H9 (cell line): ENCODE results near the gene AKT3. TPM values are rescaled to one million over a fixed set of nuclear protein-coding genes. Genes with fewer than 3 reads are reported as not detected.
A peak's percentile ranks its signal among the peaks of the same experiment; 100 is the strongest.

Source experiments
- DNase-seq: peaks from one replicate; pipeline ENCODE4 v3.0.0-alpha.2; 2017
- H2AFZ ChIP-seq: one replicate; pipeline ENCODE4 v1.6.1; 2013; ENCODE audit warnings: mild to moderate bottlenecking, low read length, control low read depth, moderate library complexity
- H2AK5ac ChIP-seq: 2 replicates; pipeline ENCODE4 v1.6.1; 2013; ENCODE audit warnings: low read length, control low read depth, mixed read lengths; ENCODE audit not compliant: insufficient read length
- H2BK120ac ChIP-seq: one replicate; pipeline ENCODE4 v1.6.1; 2013; ENCODE audit warnings: low read depth, mild to moderate bottlenecking, low read length, control low read depth, inconsistent platforms; ENCODE audit not compliant: poor library complexity, severe bottlenecking
- H2BK12ac ChIP-seq: 2 replicates; pipeline ENCODE4 v1.6.1; 2013; ENCODE audit warnings: low read length, control low read depth, mixed read lengths, low read depth; ENCODE audit not compliant: insufficient read length
- H2BK15ac ChIP-seq: 2 replicates; pipeline ENCODE4 v1.6.1; 2013; ENCODE audit warnings: low read depth, low read length, control low read depth
- H2BK20ac ChIP-seq: one replicate; pipeline ENCODE4 v1.6.1; 2013; ENCODE audit warnings: low read depth, mild to moderate bottlenecking, low read length, control low read depth, inconsistent platforms; ENCODE audit not compliant: poor library complexity, severe bottlenecking
- H2BK5ac ChIP-seq: 2 replicates; pipeline ENCODE4 v1.6.1; 2013; ENCODE audit warnings: low read length, control low read depth, mixed read lengths; ENCODE audit not compliant: insufficient read length
- H3K14ac ChIP-seq: 2 replicates; pipeline ENCODE4 v1.6.1; 2013; ENCODE audit warnings: low read length, control low read depth; ENCODE audit not compliant: insufficient read depth
- H3K18ac ChIP-seq: 2 replicates; pipeline ENCODE4 v1.6.1; 2013; ENCODE audit warnings: low read depth, mild to moderate bottlenecking, mixed read lengths, low read length, control low read depth; ENCODE audit not compliant: insufficient read length
- H3K23ac ChIP-seq: 2 replicates; pipeline ENCODE4 v1.6.1; 2013; ENCODE audit warnings: low read length, control low read depth, mixed read lengths, low read depth; ENCODE audit not compliant: insufficient read length
- H3K23me2 ChIP-seq: 2 replicates; pipeline ENCODE4 v1.6.1; 2013; ENCODE audit warnings: low read depth, mild to moderate bottlenecking, mixed read lengths, low read length, control low read depth; ENCODE audit not compliant: insufficient read length, poor library complexity, severe bottlenecking
- H3K27ac ChIP-seq: 2 replicates; pipeline ENCODE4 v1.5.1; 2013; ENCODE audit warnings: low read length, control low read depth, mixed read lengths, low read depth; ENCODE audit not compliant: insufficient read length
- H3K27me3 ChIP-seq: 2 replicates; pipeline ENCODE4 v1.6.1; 2013; ENCODE audit warnings: low read length, control low read depth, inconsistent platforms; ENCODE audit not compliant: insufficient read depth
- H3K4ac ChIP-seq: 2 replicates; pipeline ENCODE4 v1.6.1; 2013; ENCODE audit warnings: low read depth, mild to moderate bottlenecking, control low read depth, inconsistent platforms, low read length, moderate library complexity
- H3K4me1 ChIP-seq: 2 replicates; pipeline ENCODE4 v1.6.1; 2013; ENCODE audit warnings: low read length, control low read depth, inconsistent platforms; ENCODE audit not compliant: insufficient read depth
- H3K4me2 ChIP-seq: 2 replicates; pipeline ENCODE4 v1.6.1; 2013; ENCODE audit warnings: low read length, control low read depth, mixed read lengths; ENCODE audit not compliant: insufficient read length, insufficient read depth
- H3K56ac ChIP-seq: 2 replicates; pipeline ENCODE4 v1.6.1; 2013; ENCODE audit warnings: low read depth, mild to moderate bottlenecking, mixed read lengths, low read length, control low read depth; ENCODE audit not compliant: insufficient read length
- H3K79me1 ChIP-seq: 2 replicates; pipeline ENCODE4 v1.6.1; 2013; ENCODE audit warnings: low read depth, mild to moderate bottlenecking, moderate library complexity, low read length, control low read depth, inconsistent platforms; ENCODE audit not compliant: insufficient read depth, poor library complexity, severe bottlenecking
- H3K79me2 ChIP-seq: 2 replicates; pipeline ENCODE4 v1.6.1; 2013; ENCODE audit warnings: low read length, control low read depth, inconsistent platforms; ENCODE audit not compliant: insufficient read depth
- H3K9ac ChIP-seq: 2 replicates; pipeline ENCODE4 v1.6.1; 2013; ENCODE audit warnings: low read length, control low read depth, mixed read lengths; ENCODE audit not compliant: insufficient read length; ENCODE audit errors: extremely low read depth
- H3K9me3 ChIP-seq: one replicate; pipeline ENCODE4 v1.6.1; 2013; ENCODE audit warnings: low read depth, low read length, inconsistent platforms; ENCODE audit not compliant: control insufficient read depth
- H3T11ph ChIP-seq: one replicate; pipeline ENCODE4 v1.6.1; 2013; ENCODE audit warnings: mild to moderate bottlenecking, low read length, control low read depth, inconsistent platforms
- H4K20me1 ChIP-seq: one replicate; pipeline ENCODE4 v1.6.1; 2013; ENCODE audit not compliant: control insufficient read depth, insufficient read length, insufficient read depth
- H4K5ac ChIP-seq: 2 replicates; pipeline ENCODE4 v1.6.1; 2013; ENCODE audit warnings: low read depth, mild to moderate bottlenecking, mixed read lengths, low read length, control low read depth; ENCODE audit not compliant: insufficient read length
- H4K8ac ChIP-seq: replicated peaks from 2 replicates; pipeline ENCODE4 v1.6.1; 2013; ENCODE audit warnings: low read length, control low read depth, mixed read lengths, low read depth; ENCODE audit not compliant: insufficient read length
- H4K91ac ChIP-seq: 2 replicates; pipeline ENCODE4 v1.6.1; 2013; ENCODE audit warnings: low read depth, mild to moderate bottlenecking, moderate library complexity, mixed read lengths, low read length, control low read depth; ENCODE audit not compliant: insufficient read length
- H3K27ac Mint-ChIP-seq, 3 experiments: 2 replicates in 2 of 3; 3 replicates in 1 of 3; pipeline ENCODE4 v1.8.0; 2020 to 2021; ENCODE audit warnings: mixed read lengths in 3 of 3, mild to moderate bottlenecking in 1 of 3, moderate library complexity in 1 of 3
- H3K27me3 Mint-ChIP-seq: 2 replicates; pipeline ENCODE4 v1.8.0; 2021; ENCODE audit warnings: low read depth, mild to moderate bottlenecking, moderate library complexity, mixed read lengths
- H3K36me3 Mint-ChIP-seq, 3 experiments: 2 replicates in 2 of 3; 3 replicates in 1 of 3; pipeline ENCODE4 v1.8.0; 2020 to 2021; ENCODE audit warnings: low read depth in 3 of 3, mixed read lengths in 3 of 3; ENCODE audit not compliant: insufficient read depth in 1 of 3
- H3K4me1 Mint-ChIP-seq, 2 experiments: 2 replicates each; pipeline ENCODE4 v1.8.0; 2020; ENCODE audit warnings: mixed read lengths in 2 of 2
- H3K4me3 Mint-ChIP-seq, 2 experiments: 2 replicates in 1 of 2; 3 replicates in 1 of 2; pipeline ENCODE4 v1.8.0; 2020 to 2021; ENCODE audit warnings: mild to moderate bottlenecking in 2 of 2, mixed read lengths in 2 of 2, moderate library complexity in 1 of 2
- H3K9me3 Mint-ChIP-seq, 2 experiments: 2 replicates in 1 of 2; 3 replicates in 1 of 2; pipeline ENCODE4 v1.8.0; 2020; ENCODE audit warnings: mild to moderate bottlenecking in 2 of 2, mixed read lengths in 2 of 2, moderate library complexity in 1 of 2
- WGBS: extraction: QIAGEN DNeasy Blood & Tissue Kit; methylation state at CpG from one replicate; pipeline ENCODE4 v1.1.7; 2013; ENCODE audit warnings: missing lambda C conversion rate, low lambda C conversion rate, mixed read lengths; ENCODE audit not compliant: insufficient read length; ENCODE audit errors: extremely low coverage; 5-methylcytosine and 5-hydroxymethylcytosine counted together
- total RNA-seq: library from RNA; stranded (reverse); gene quantifications from 2 replicates; pipeline ENCODE4 v1.2.1, GENCODE V29; 2021
- TF ChIP-seq, protein P1 (sequence below): fragments of 200-600 bp; sonication (generic); conservative IDR thresholded peaks from 3 replicates; pipeline ENCODE4 v1.8.0; 2021; ENCODE audit warnings: antibody characterized with exemption, mild to moderate bottlenecking

AKT3 gene
- total RNA-seq, 1 experiment from 2014 or later, result 27.8 TPM

DNA sequence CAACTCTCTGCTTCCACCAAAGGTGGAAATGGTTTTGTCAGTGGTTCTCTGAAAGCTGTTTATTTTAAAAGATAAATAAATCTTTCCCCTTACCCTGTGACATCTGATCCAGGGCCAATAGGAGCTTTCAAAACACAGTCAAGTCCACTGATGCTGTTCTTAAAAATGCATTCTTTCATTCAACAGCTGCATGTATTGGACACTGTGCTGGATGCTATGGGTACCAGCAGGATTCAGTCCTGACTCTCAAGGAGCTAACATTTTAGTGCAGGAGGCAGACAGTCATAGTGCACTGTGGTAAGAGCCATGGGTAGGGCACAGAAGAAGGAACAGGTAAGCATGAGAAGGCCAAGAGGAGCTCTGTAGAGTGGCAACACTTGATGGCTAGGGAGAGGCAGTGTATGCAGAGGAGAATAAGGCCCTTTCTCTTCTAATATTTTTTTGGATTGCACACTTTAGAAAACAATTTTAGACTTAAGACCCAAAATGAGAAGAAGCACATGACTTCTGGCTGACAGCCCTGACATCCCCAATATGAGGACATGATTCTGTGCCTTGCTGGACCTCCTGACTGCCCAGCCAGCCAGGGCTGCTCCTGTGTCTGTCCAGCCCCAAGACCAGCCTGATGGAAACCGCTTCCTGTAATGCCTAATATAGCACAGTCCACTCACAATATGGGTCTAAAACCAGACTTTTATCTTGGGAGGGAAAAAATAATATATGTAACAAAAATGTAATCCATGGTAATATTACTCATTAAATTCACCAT, 386.9 kb downstream of the AKT3 start:
- Histone ChIP-seq H2BK5ac (no peak overlapping the region), H3K27me3 (no peaks in the 10 kb centered on the region), H3K9ac (no peak overlapping the region), H2AFZ (no peak overlapping the region), H3K9me3 (no peaks in the 10 kb centered on the region), H3K4ac (no peak overlapping the region), H2BK12ac (no peak overlapping the region), H3K27ac (no peak overlapping the region), H2BK15ac (no peak overlapping the region), H3K4me1 (no peaks in the 10 kb centered on the region), H3K23ac (no peak overlapping the region), H4K5ac (no peak overlapping the region), H3K79me1 (no peaks in the 10 kb centered on the region), H2BK120ac (no peak overlapping the region), H3K79me2 (no peaks in the 10 kb centered on the region), H3K23me2 (no peaks in the 10 kb centered on the region), H4K91ac (no peak overlapping the region), H4K20me1 (no peaks in the 10 kb centered on the region), H3K14ac (no peak overlapping the region), H4K8ac (no peak overlapping the region), H2AK5ac (no peak overlapping the region), H3K56ac (no peak overlapping the region), H3K4me2 (no peak overlapping the region), H2BK20ac (no peak overlapping the region), H3T11ph (no peak overlapping the region), H3K18ac (no peak overlapping the region)
- no CpG with 5 or more reads among the region's 1 CpG for WGBS
- no peaks in the 10 kb centered on the region for H3K36me3 Mint-ChIP-seq
- H3K27ac Mint-ChIP-seq, result no peak overlapping the region
- no peaks in the 10 kb centered on the region for H3K27me3 Mint-ChIP-seq
- TF ChIP-seq, protein P1, sequence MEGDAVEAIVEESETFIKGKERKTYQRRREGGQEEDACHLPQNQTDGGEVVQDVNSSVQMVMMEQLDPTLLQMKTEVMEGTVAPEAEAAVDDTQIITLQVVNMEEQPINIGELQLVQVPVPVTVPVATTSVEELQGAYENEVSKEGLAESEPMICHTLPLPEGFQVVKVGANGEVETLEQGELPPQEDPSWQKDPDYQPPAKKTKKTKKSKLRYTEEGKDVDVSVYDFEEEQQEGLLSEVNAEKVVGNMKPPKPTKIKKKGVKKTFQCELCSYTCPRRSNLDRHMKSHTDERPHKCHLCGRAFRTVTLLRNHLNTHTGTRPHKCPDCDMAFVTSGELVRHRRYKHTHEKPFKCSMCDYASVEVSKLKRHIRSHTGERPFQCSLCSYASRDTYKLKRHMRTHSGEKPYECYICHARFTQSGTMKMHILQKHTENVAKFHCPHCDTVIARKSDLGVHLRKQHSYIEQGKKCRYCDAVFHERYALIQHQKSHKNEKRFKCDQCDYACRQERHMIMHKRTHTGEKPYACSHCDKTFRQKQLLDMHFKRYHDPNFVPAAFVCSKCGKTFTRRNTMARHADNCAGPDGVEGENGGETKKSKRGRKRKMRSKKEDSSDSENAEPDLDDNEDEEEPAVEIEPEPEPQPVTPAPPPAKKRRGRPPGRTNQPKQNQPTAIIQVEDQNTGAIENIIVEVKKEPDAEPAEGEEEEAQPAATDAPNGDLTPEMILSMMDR, result no peak
- no peaks in the 10 kb centered on the region for H3K4me1 Mint-ChIP-seq
- DNase-seq, result peak; percentile 7
- no peak overlapping the region for H3K4me3 Mint-ChIP-seq
- H3K9me3 Mint-ChIP-seq, result no peaks in the 10 kb centered on the region
